Calu3 (cell line): ENCODE data around the gene CLCN4. TPM values are rescaled to one million over a fixed set of nuclear protein-coding genes. Genes with fewer than 3 reads are reported as not detected.

Source experiments
- BruUV-seq: library from RNA; stranded (reverse); fragments of 400-500 nt; replicated peaks from 2 replicates; lab custom pipeline; 2021; lab: Mats Ljungman, UMichigan
- CTCF ChIA-PET: fragments of 300-600 bp; sonication (Branson Sonifier 250); formaldehyde crosslinking; loops from one replicate; lab custom pipeline; 2022; ENCODE audit warnings: antibody characterized with exemption; lab: Charles Lee
- DNase-seq: peaks from one replicate; pipeline ENCODE4 v3.0.0; 2022
- H3K27ac Mint-ChIP-seq: one replicate; pipeline ENCODE4 v1.8.0; 2022; ENCODE audit warnings: mixed read lengths; ENCODE audit not compliant: unreplicated experiment
- H3K27me3 Mint-ChIP-seq: one replicate; pipeline ENCODE4 v1.8.0; 2022; ENCODE audit warnings: mixed read lengths; ENCODE audit not compliant: unreplicated experiment
- H3K36me3 Mint-ChIP-seq: one replicate; pipeline ENCODE4 v1.8.0; 2022; ENCODE audit warnings: mild to moderate bottlenecking, moderate library complexity, mixed read lengths; ENCODE audit not compliant: insufficient read depth, unreplicated experiment
- H3K4me1 Mint-ChIP-seq: one replicate; pipeline ENCODE4 v1.8.0; 2022; ENCODE audit warnings: mild to moderate bottlenecking, low read depth, mixed read lengths; ENCODE audit not compliant: unreplicated experiment
- H3K4me3 Mint-ChIP-seq: one replicate; pipeline ENCODE4 v1.8.0; 2022; ENCODE audit warnings: mild to moderate bottlenecking, low read depth, moderate library complexity, mixed read lengths; ENCODE audit not compliant: unreplicated experiment
- H3K9me3 Mint-ChIP-seq: one replicate; pipeline ENCODE4 v1.8.0; 2022; ENCODE audit warnings: low read depth, mixed read lengths; ENCODE audit not compliant: unreplicated experiment
- intact Hi-C: fragments of 100-400 bp; cut with micrococcal nuclease; formaldehyde crosslinking; loops from one replicate; pipeline ENCODE4 v1.10.0; 2022; ENCODE audit not compliant: unreplicated experiment
- total RNA-seq: library from RNA; stranded (reverse); gene quantifications from 2 replicates; pipeline ENCODE4 v1.2.3, GENCODE V29; 2022
- TF ChIP-seq, protein P1 (sequence below): fragments of 200-600 bp; IDR thresholded peaks from one replicate; pipeline ENCODE4 v1.8.0; 2022; ENCODE audit warnings: antibody characterized with exemption; ENCODE audit not compliant: unreplicated experiment

Gene CLCN4
- total RNA-seq, 1 experiment from 2014 or later, result 13.3 TPM

DNA sequence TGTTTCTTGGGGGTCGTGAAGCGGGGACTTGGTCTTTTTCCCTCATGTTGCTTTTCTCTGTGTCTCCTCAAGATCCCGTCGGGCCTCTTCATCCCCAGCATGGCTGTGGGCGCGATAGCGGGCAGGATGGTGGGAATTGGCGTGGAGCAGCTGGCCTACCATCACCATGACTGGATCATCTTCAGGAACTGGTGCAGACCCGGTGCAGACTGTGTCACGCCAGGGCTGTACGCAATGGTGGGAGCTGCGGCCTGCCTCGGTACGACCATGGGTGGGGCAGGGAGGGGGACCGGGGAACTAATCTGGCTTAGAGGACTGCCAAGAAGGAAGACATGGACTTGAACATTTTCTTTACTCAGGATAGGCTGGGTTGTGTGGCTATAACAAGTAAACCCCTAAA is 55.6 kb downstream of the CLCN4 start:
- no peaks in the 10 kb centered on the region for H3K27me3 Mint-ChIP-seq
- H3K27ac Mint-ChIP-seq, result no peak overlapping the region
- CTCF ChIA-PET, result interaction anchor here (0.7 kb wide), 1 partner anchor 1370 kb away, joined by 4 read pairs; no protein-coding TSS in a partner anchor
- H3K4me3 Mint-ChIP-seq, result no peak overlapping the region
- H3K4me1 Mint-ChIP-seq, result no peaks in the 10 kb centered on the region
- no peak for DNase-seq
- H3K9me3 Mint-ChIP-seq, result no peaks in the 10 kb centered on the region
- intact Hi-C loops, result no loop called here
- H3K36me3 Mint-ChIP-seq, result no peaks in the 10 kb centered on the region
- no TSS peak for BruUV-seq
- TF ChIP-seq, protein P1, sequence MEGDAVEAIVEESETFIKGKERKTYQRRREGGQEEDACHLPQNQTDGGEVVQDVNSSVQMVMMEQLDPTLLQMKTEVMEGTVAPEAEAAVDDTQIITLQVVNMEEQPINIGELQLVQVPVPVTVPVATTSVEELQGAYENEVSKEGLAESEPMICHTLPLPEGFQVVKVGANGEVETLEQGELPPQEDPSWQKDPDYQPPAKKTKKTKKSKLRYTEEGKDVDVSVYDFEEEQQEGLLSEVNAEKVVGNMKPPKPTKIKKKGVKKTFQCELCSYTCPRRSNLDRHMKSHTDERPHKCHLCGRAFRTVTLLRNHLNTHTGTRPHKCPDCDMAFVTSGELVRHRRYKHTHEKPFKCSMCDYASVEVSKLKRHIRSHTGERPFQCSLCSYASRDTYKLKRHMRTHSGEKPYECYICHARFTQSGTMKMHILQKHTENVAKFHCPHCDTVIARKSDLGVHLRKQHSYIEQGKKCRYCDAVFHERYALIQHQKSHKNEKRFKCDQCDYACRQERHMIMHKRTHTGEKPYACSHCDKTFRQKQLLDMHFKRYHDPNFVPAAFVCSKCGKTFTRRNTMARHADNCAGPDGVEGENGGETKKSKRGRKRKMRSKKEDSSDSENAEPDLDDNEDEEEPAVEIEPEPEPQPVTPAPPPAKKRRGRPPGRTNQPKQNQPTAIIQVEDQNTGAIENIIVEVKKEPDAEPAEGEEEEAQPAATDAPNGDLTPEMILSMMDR, result no peak

DNA sequence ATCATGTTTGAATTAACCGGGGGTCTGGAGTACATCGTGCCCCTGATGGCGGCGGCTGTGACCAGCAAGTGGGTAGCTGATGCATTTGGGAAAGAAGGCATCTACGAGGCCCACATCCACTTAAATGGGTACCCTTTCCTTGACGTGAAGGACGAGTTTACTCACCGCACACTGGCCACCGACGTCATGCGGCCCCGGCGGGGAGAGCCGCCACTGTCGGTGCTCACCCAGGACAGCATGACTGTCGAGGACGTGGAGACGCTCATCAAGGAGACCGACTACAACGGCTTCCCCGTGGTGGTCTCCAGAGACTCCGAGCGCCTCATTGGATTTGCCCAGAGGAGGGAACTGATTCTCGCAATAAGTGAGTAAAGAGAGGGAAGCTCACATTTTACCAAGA is 56.9 kb downstream of the CLCN4 start:
- Mint-ChIP-seq H3K4me1 (no peaks in the 10 kb centered on the region), H3K9me3 (no peaks in the 10 kb centered on the region), H3K27me3 (no peaks in the 10 kb centered on the region), H3K27ac (no peak overlapping the region), H3K4me3 (no peak overlapping the region), H3K36me3 (no peaks in the 10 kb centered on the region)
- no peak for DNase-seq
- intact Hi-C loops, result no loop called here
- no TSS peak for BruUV-seq
- CTCF ChIA-PET, result interaction anchor here (0.5 kb wide), 1 partner anchor 394 kb away, joined by 3 read pairs; no protein-coding TSS in a partner anchor
- TF ChIP-seq, protein P1, result no peak

DNA sequence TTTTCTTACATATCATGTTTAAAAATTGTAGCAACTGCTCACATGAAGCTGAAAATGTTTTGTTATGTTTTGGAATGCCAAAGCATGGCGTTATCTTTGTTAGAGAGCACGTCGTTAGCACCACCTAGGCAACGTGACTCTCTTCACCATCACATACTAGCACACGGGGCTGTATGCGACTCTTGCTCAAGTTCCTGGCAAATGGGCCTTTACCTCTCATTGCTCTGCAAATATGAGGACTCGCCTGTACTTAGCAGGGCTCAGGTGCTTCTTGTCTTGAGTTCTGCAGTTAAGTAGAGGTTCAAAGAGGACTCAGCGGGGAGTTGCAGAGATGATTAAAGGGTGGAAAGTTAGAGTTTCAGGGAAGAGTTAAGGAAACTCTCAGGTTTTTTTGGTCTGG is 59.4 kb downstream of the CLCN4 start:
- no peak for DNase-seq
- CTCF ChIA-PET, result no interaction called here
- H3K9me3 Mint-ChIP-seq, result no peaks in the 10 kb centered on the region
- no peak overlapping the region for H3K27ac Mint-ChIP-seq
- TF ChIP-seq, protein P1, result no peak
- peaks cover 5% of the 10 kb centered on the region for H3K36me3 Mint-ChIP-seq
- BruUV-seq, result no TSS peak
- H3K27me3 Mint-ChIP-seq, result no peaks in the 10 kb centered on the region
- H3K4me3 Mint-ChIP-seq, result no peak overlapping the region
- intact Hi-C loops, result no loop called here
- no peaks in the 10 kb centered on the region for H3K4me1 Mint-ChIP-seq

DNA sequence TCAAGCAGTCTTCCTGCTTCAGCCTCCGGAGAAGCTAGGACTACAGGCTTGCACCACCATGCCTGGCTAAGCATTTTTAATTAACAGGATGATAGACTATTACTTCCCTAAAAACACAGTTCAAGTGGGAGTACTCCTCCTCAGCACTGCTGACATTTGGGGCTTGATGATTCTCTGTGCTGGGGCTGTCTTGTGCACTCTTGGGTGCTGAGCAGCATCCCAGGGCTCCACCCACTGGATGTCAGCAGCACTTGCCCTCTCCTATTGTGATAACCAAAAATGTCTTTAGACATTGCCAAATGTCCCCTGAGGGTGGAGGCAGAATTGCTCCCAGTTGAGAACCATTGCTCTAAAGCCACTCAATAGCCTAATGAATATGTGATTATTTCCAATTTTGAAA is 60.4 kb downstream of the CLCN4 start:
- Mint-ChIP-seq H3K9me3 (no peaks in the 10 kb centered on the region), H3K36me3 (peaks cover 5% of the 10 kb centered on the region), H3K27me3 (no peaks in the 10 kb centered on the region), H3K27ac (no peak overlapping the region), H3K4me3 (no peak overlapping the region), H3K4me1 (no peaks in the 10 kb centered on the region)
- TF ChIP-seq, protein P1, result no peak
- no TSS peak for BruUV-seq
- CTCF ChIA-PET, result no interaction called here
- intact Hi-C loops, result no loop called here
- no peak for DNase-seq
